Tibial nerve (tissue), 4 donors: ENCODE measurements around the gene NDUFAF7. TPM values are rescaled to one million over a fixed set of nuclear protein-coding genes. Genes with fewer than 3 reads are reported as not detected.
A peak's percentile ranks its signal among the peaks of the same experiment; 100 is the strongest.

Source experiments
- DNase-seq, 2 donors: peaks; one replicate each; pipeline ENCODE4 v3.0.0-alpha.2; 2019; ENCODE audit warnings: low spot score in 2 of 2
- H3K27ac ChIP-seq, 4 donors: fragments of 200-600 bp; sonication (generic) in 3 of 4; one replicate each; pipeline ENCODE4 v1.5.1; 2017 to 2019; ENCODE audit warnings: mild to moderate bottlenecking in 1 of 4
- H3K27me3 ChIP-seq, 2 donors: fragments of 200-600 bp; sonication (generic) in 1 of 2; one replicate each; pipeline versions ENCODE4 v1.5.1 to v1.6.0; 2017 to 2019
- H3K36me3 ChIP-seq, 3 donors: fragments of 200-600 bp; sonication (generic); one replicate each; pipeline ENCODE4 v1.5.1; 2018 to 2019
- H3K4me1 ChIP-seq, 4 donors: fragments of 200-600 bp; sonication (generic) in 3 of 4; one replicate each; pipeline ENCODE4 v1.5.1; 2017 to 2019
- H3K4me3 ChIP-seq, 4 donors: fragments of 200-600 bp; sonication (generic) in 3 of 4; one replicate each; pipeline ENCODE4 v1.5.1; 2017 to 2019; ENCODE audit warnings: mild to moderate bottlenecking in 1 of 4, moderate library complexity in 1 of 4
- H3K9me3 ChIP-seq, 4 donors: fragments of 200-600 bp; sonication (generic) in 3 of 4; one replicate each; pipeline ENCODE4 v1.5.1; 2017 to 2019
- EP300 ChIP-seq, 2 donors: sonication (generic); formaldehyde crosslinking; IDR thresholded peaks; one replicate each; pipeline ENCODE4 v1.6.1; 2017; ENCODE audit warnings: antibody characterized with exemption in 2 of 2, mild to moderate bottlenecking in 1 of 2
- POLR2A ChIP-seq, 2 donors: fragments of 450-650 bp; IDR thresholded peaks; one replicate each; pipeline ENCODE4 v1.6.1; 2017; ENCODE audit warnings: antibody characterized with exemption in 2 of 2, mild to moderate bottlenecking in 2 of 2, moderate library complexity in 2 of 2
- WGBS, 2 donors: methylation state at CpG; one replicate each; pipeline ENCODE4 v1.1.5; 2018; 5-methylcytosine and 5-hydroxymethylcytosine counted together
- total RNA-seq, 4 donors: library from RNA; depleted of rRNA; stranded (reverse); fragments of >200 nt; gene quantifications; one replicate each; pipeline ENCODE4 v1.1.0, GENCODE V29; 2016
- TF ChIP-seq, protein P1 (sequence below), 5 experiments: fragments of 200-600 bp in 3 of 5; fragments of 450-650 bp in 2 of 5; sonication (generic) in 3 of 5; IDR thresholded peaks; one replicate each; pipeline ENCODE4 v1.5.1; 2016 to 2019; ENCODE audit warnings: antibody characterized with exemption in 5 of 5, mild to moderate bottlenecking in 3 of 5, moderate library complexity in 2 of 5

NDUFAF7 gene, protein sequence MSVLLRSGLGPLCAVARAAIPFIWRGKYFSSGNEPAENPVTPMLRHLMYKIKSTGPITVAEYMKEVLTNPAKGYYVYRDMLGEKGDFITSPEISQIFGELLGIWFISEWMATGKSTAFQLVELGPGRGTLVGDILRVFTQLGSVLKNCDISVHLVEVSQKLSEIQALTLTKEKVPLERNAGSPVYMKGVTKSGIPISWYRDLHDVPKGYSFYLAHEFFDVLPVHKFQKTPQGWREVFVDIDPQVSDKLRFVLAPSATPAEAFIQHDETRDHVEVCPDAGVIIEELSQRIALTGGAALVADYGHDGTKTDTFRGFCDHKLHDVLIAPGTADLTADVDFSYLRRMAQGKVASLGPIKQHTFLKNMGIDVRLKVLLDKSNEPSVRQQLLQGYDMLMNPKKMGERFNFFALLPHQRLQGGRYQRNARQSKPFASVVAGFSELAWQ
- 10 to 100 TPM; 14.7 to 23.4 (median 19.1) TPM for total RNA-seq

DNA sequence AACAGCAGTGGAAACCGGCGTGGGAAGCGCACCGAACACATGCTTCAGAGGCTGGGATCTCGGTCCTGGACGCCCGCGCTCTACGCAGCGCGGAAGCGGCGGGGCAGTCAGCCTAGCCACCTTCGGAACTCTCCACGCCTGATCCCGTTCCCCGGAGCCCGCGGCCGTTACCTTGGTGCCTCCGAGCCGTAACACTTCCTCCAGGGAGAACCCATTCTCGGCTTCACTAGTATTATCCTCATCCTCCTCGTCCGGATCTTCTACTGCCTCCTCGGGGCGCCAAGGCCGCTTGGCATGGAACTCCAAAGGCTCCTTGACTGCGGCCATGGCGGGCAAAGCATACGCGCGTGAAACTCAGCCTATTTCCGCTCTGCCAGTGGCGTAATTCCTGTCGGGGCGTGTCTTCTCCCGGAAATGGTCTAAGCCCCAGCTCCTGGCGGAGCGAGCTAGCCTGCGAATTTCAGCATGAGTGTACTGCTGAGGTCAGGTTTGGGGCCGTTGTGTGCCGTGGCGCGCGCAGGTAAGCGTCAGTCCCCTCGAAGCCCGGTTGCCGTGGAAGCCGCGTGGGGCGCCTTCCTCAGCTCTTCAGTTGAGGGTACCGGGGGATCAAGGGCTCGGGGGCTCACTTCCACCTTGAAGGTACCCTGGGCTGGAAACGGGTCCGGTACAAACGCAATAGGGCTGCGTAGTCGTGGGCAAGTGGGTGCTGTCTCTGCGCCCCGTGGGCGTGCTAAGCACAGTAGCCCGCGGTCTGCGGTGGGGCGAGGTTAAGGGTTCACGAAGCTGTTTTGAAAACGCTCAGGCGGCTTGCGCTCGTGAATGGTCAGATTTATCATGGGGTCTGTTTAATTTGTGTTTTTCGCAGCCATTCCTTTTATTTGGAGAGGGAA lies at the start of gene NDUFAF7, which contains the start of gene CEBPZ:
Gene NDUFAF7 (plus strand): TSS at position 418 of the 890 bp plus-strand sequence. CDS start 48 bp downstream, at position 466.
Gene CEBPZ (minus strand): TSS at position 356 of the 890 bp plus-strand sequence. CDS start 29 bp downstream, at position 327.
- H3K27ac ChIP-seq: peak within 1 kb of the TSS; percentile 69 to 96 (median 94)
- peaks cover 0 to 25% (median 13%) of the 10 kb centered on the region in 3 donors for H3K36me3 ChIP-seq
- no peaks in the 10 kb centered on the region for H3K27me3 ChIP-seq
- 0% methylated on average over 60 to 69 of the region's 73 CpGs for WGBS, 2 donors
- peak; percentile 86 to 92 for DNase-seq
- H3K4me1 ChIP-seq: peaks cover 4 to 39% (median 22%) of the 10 kb centered on the region in 4 donors
- H3K4me3 ChIP-seq: peak within 1 kb of the TSS; percentile 61 to 87 (median 72)
- no peaks in the 10 kb centered on the region for H3K9me3 ChIP-seq
- peak; percentile 70 to 97 for TF ChIP-seq EP300 (IDR thresholded peaks at IDR 0.05)
- TF ChIP-seq, protein P1, sequence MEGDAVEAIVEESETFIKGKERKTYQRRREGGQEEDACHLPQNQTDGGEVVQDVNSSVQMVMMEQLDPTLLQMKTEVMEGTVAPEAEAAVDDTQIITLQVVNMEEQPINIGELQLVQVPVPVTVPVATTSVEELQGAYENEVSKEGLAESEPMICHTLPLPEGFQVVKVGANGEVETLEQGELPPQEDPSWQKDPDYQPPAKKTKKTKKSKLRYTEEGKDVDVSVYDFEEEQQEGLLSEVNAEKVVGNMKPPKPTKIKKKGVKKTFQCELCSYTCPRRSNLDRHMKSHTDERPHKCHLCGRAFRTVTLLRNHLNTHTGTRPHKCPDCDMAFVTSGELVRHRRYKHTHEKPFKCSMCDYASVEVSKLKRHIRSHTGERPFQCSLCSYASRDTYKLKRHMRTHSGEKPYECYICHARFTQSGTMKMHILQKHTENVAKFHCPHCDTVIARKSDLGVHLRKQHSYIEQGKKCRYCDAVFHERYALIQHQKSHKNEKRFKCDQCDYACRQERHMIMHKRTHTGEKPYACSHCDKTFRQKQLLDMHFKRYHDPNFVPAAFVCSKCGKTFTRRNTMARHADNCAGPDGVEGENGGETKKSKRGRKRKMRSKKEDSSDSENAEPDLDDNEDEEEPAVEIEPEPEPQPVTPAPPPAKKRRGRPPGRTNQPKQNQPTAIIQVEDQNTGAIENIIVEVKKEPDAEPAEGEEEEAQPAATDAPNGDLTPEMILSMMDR (IDR thresholded peaks at IDR 0.05): peak in 2 of 5 experiments; percentile 23 to 26
- TF ChIP-seq POLR2A (IDR thresholded peaks at IDR 0.05): peak; percentile 41 to 77

DNA sequence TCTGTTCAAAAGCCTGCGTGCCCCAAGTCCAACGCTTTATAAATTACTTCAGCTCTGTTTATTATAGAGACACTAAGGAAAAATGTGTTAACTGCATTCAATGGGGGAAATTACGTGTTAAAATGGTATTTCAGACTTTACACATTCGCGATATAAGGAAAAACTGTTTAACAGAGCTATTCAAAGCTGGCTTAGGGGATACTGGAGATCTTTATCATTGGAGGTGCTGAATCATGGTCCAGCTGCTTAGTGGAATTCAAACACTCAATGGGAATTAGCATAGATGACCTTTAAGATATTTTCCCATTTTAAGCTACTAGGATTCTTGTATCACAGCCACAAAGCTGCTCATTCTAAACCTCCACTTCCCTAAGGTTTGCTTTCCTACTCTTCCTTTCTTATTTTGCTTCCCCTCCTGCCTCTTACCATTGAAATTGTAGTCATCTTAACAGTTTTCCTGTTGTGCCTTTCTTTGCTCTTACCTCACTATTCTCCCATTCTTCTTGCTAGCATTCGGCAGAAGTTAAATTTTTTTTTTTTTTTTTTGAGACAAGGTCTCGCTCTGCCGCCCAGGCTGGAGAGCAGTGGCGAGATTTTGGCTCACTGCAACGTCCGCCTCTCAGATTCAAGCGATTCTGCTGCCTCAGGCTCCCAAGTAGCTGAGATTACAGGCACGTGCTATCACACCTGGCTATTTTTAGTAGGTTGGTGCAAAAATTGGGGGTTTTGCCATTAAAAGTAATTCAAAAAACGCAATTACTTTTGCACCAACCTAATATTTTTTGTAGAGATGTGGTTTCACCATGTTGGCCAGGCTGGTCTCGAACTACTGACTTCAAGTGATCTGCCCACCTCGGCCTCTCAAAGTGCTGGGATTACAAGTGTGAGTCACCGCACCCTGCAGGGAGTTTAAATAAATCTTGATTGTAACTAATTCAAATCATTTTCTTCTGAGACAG lies 49.5 kb upstream of the NDUFAF7 start:
- no peaks in the 10 kb centered on the region for H3K27me3 ChIP-seq
- no peak overlapping the region for H3K4me3 ChIP-seq
- H3K27ac ChIP-seq: peak overlapping the region in 1 of 4 donors; percentile 48
- TF ChIP-seq, protein P1 (IDR thresholded peaks at IDR 0.05): no peak
- no peak for TF ChIP-seq EP300 (IDR thresholded peaks at IDR 0.05)
- TF ChIP-seq POLR2A (IDR thresholded peaks at IDR 0.05): no peak
- no peaks in the 10 kb centered on the region for H3K9me3 ChIP-seq
- H3K4me1 ChIP-seq: no peaks in the 10 kb centered on the region
- no peak for DNase-seq
- 65 to 66% methylated on average over 17 of the region's 17 CpGs for WGBS, 2 donors
- no peaks in the 10 kb centered on the region for H3K36me3 ChIP-seq

DNA sequence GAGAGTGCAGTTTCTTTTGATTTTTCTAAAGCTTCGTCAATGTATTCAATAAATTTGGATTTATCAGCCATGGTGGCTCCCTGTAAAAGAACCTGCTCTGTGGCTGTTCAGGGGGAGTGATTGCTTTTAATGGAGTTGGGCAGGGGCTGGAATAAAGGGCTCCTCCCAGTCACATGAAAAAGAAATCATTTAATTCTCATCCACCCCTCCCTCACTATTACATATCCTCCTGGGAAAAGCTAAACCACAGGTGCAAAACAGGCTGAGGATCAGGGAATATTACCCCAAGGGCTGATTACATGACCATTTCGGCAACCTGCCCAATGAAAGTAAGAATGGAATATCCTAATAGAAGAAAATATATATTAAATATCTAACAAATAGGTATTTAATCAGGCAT lies 42.9 kb upstream of the NDUFAF7 start, which contains the start of gene SULT6B1:
Gene SULT6B1 (minus strand): TSS at position 101 of the 400 bp plus-strand sequence. CDS start 30 bp downstream, at position 71.
- Histone ChIP-seq H3K27me3 (no peaks in the 10 kb centered on the region), H3K36me3 (no peaks in the 10 kb centered on the region), H3K4me3 (no peak within 1 kb of the TSS), H3K9me3 (no peaks in the 10 kb centered on the region), H3K27ac (peak within 1 kb of the TSS in 3 of 4 donors; percentile 67 to 92 (median 81)), H3K4me1 (no peaks in the 10 kb centered on the region)
- TF ChIP-seq, protein P1 (IDR thresholded peaks at IDR 0.05): no peak
- TF ChIP-seq EP300 (IDR thresholded peaks at IDR 0.05): no peak
- no peak for TF ChIP-seq POLR2A (IDR thresholded peaks at IDR 0.05)
- DNase-seq: no peak
- WGBS, 2 donors: 89 to 91% methylated on average over 2 of the region's 2 CpGs

DNA sequence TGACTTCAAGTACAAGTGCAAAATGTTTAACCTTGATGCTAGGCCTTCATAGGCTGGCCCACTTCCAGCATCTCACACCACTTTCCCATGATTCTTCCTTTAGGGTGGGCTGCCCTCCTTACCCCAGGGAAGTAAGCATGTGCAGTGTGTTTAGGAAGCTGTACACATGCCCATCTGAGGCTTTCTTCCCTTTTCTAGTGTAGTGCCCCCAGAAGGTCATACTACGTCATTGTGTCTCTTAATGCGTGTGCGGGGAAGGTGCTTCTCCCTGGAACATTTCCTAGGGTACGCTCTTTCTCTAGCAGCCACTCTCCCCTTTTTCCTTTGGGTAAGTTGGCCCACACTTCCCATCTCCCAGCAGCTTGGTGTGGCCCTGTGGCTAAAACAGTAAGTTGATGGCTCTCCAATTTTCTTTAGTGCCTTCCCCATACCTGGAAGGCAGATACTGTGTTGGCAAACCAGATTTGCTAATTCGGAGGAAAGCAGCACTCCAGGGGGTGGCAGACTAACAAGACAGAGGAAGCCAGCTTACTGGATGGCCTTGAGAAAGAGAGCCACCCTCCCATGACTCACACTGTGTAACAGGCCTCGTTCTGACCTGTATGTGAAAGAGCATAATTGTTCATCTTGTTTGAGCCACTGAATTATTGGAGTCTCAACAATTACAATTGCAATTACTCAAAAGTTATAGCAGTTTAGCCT lies 41.9 kb upstream of the NDUFAF7 start:
- DNase-seq: no peak

More for the DNA sequence above, 41.9 kb upstream of the NDUFAF7 start:
- peak in 1 of 2 donors; percentile 51 for TF ChIP-seq EP300 (IDR thresholded peaks at IDR 0.05)
- TF ChIP-seq, protein P1 (IDR thresholded peaks at IDR 0.05): no peak
- H3K27me3 ChIP-seq: no peaks in the 10 kb centered on the region
- H3K36me3 ChIP-seq: no peaks in the 10 kb centered on the region
- WGBS, 2 donors: 65 to 67% methylated on average over 6 of the region's 6 CpGs
- no peak overlapping the region for H3K4me3 ChIP-seq
- peak overlapping the region in 3 of 4 donors; percentile 67 to 92 (median 81) for H3K27ac ChIP-seq
- no peaks in the 10 kb centered on the region for H3K4me1 ChIP-seq
- H3K9me3 ChIP-seq: no peaks in the 10 kb centered on the region
